DMS153 treated with DMSO at 0.1 percent for 48 hours (cell line): ENCODE data around the gene CNN2.

Experiments used
- DNase-seq: peaks from one replicate; lab custom pipeline; 2025; ENCODE audit not compliant: unreplicated experiment; lab: John Stamatoyannopoulos, UW

Gene CNN2

DNA sequence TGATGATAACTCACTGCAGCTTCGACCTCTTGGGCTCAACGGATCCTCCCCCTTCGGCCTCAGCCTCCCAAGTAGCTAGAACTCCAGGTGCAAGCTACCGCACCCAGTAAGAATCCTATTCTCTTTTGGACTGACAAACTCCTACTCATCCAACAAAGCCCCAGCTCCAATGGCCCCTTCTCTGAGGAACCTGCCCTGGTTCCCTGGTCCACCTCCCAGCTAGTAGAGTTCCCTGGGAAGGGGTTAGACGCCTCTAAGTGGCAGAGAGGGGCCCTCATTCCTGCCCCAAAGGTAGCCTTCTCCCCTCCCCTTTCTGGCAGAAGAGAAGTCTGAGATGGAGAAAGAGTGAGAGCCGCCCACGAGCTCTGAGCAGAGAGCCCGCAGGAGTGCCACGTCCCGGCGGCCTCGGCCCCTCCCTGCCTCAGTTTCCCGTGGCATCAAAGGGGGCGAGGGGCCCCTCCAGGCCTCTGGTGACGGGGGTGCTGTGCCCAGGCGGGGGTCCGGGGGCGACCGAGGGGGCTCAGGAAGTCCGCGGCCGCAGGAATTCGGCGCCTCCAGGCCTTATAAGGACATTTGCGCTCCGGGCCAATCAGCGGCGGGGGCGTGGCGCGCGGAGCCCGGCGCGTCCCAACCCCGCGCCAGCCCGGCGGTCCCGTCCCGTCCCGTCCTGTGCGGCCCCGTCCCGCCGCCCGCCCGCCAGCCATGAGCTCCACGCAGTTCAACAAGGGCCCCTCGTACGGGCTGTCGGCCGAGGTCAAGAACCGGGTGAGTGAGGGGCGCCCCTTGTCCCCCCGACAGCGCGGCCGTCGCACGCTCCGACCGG is at the start of gene CNN2:
CNN2 (plus strand) TSS at position 649 of the 823 bp plus-strand sequence; CDS start at position 703, 54 bp downstream.
- DNase-seq: no peak

DNA sequence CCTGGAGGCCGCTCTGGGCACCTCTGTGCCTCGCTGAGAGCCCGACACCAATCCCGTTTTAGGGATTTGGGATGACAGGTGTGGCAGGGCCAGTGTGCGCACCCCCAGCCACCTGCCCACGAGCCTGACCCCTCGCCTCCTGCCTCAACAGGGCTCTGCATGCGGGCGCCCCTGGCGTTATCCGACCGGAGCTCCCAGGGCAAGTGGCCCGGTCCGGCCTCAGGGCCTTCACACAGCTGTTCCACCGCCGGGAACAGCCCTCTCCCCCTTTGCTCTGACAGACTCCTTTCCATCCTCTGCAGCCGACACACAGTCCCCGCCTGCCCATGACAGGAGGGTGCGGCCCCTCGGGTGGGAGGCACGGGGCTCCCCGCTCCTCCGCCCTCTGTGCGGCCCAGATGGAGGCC is 49.3 kb upstream of the CNN2 start:
- no peak for DNase-seq

DNA sequence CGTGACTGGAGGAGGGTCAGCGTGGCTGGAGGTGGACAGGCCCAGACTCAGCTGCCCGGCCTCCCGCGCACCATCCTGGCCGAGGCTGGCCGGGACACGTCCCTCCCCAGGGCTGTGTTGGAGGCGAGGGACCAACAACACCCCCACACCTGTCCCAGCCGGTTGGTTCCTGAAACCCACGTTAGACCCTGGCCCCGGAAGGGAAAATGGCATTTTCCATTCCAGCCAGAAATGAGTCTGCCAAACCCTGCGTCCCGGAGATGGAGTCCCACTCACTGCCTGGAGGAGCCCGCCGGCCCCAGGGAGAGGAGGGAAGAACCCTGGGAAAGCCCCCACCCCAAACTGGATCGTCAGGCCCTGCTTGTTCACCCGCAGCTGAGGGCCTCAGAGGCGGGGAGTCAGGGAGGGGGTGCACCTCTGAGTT is 47.1 kb upstream of the CNN2 start:
- no peak for DNase-seq

DNA sequence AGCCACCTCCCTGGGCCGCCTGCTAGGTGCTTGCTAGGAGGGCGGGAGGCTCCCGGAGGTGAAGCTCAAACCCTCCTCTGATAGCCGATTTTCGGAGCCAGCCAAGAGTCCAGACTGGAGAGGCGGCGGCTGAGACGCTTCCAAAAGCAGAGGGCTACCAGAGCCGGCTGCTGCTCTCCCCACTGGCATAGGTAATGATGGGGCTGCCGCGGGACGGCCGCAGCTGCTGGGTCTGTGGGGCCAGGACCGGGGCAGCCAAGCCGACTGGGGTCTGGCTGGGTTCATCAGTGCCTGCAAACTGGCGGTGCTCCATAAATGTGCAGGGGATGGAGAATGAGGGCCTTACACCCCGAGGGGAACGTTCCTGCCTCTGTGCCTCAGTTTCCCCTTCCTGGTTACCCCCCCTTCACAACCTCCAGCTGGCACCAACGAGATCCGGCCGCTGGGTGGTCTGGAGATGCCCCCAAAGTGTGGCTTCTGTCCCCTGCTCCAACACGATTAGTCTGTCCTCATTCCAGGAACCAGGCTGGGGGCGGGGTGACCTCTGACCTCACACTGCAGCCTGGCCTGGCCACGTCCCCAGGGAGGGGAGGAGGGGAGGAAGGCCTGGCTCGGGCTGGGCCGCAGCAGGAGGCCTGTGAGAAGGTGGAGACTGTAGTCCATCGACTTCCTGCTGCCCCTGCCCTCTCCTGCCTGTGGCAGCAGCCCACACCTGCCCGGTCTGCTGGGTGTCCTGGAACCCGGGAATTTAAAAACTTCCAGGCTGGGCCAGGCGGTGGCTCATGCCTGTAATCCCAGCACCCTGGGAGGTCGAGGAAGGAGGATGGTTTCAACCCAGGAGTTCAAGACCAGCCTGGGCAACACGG is 46.0 kb upstream of the CNN2 start:
- no peak for DNase-seq

DNA sequence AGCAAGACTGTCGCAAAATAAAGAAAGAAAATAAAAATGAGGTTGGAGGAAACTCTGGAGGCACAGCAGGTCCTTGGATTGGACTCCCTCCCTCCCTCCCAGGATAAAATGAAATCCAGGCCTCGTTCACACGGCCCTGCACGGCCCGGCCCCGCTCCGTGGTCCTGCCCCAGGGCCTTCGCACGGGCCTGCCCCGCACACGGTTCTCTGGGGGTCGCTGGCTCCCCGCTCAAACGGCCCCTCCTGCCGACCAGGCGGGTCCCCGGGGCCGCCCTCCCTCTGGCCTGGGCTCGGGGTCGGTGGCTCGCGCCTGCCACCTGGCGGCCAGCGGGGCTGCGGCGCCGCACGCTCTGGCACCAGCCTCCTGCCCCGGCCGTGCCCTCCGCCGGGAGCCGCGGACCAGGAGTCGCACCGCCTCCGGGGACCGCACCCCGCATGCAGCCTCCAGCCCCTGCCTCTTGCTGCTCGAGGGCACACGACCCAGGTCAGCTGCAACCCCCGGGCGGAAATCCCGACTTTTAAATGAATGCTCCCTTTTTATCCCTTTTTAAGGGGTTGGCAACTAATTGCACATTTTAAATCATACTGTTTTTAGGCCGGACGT is 43.7 kb upstream of the CNN2 start:
- no peak for DNase-seq

DNA sequence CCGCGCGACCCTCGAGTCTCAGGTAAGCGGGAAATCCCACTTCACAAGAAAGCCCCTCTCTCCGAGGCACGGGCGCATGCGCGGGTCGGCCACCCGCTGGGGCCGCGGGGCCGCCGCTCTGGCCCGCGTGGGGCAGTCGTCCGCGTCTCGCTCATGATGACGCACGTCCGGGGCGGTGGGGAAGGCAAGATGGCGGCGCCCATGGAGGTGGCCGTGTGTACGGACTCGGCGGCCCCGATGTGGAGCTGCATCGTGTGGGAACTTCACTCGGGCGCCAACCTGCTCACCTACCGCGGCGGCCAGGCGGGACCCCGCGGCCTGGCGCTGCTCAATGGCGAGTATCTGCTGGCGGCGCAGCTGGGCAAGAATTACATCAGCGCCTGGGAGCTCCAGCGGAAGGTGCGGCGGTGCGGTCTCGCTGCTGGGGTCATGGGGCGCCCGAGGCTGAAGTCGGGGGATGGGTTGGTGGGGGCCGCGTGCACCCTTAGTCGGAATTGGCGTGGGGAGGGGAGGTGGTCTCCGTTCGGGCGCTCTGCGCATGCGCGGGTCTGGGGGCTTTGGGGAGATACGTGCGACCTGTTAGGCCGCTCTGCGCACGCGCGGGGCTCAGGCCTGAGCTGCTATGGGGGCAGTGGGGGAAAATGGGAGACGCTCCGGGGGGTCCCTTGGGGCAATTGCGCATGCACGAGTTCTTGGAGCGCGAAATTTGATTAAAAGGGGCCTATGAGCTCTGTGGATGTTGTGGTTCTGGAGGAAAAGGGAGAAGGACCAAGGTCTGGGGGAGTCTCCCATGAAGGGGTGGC is 42.0 kb upstream of the CNN2 start, which contains the start of gene WDR18:
WDR18 (plus strand) TSS at position 181 of the 803 bp plus-strand sequence; CDS start at position 190, 9 bp downstream.
- DNase-seq: no peak

DNA sequence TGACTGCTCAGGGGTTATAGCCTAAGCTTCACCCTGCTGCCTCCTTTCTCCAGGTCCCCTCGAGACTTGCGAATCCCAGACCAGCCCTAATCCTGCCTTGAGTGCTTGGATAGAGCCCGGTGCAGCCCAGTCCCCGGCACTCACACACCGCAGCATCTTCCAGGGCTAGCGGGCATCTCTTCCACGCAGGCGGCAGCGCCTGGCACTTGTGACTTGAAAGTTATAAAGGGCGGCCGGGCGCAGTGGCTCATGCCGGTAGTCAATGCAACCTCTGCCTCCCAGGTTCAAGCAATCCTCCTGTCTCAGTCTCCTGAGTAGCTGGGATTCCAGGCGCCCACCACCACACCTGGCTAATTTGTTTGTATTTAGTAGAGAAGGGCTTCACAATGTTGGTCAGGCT is 40.3 kb upstream of the CNN2 start:
- no peak for DNase-seq

DNA sequence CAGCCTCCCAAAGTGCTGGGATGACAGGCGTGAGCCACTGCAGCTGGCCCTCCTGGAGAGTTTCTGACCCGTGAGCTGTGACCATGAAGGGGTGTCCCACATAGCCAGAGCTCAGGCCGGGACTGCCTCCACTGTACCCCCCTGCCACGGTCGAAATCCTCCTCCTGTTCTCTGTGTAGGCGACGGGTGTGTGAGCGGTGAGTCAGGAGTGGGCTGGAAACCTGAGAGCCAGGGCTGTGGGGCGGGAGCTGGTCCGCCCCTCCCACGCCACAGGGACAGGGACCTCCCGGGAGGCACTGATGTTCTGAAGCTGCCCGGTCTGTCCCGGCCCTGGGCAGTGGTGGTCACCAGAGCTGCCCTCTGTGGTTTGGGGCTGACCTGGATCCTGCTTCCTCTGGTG is 38.3 kb upstream of the CNN2 start:
- DNase-seq: no peak

DNA sequence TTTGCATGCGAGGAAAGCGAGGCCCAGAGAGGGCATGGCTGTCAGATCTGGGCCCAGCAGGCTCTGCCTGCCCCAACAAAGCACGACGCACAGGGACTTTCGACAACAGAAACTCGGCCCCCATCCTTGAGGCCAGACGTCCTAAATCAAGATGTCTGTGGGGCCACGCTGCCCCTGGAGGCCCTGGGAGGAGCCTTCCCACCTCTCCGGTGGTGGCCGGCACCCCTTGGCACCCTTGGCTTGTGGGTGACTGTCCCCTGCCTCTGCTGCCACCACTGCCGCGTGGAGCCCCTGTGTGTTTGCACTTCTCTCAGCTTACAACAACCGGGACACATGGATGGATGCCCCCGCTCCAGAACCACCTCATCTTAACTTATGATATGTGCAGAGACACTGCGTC is 37.9 kb upstream of the CNN2 start:
- no peak for DNase-seq

DNA sequence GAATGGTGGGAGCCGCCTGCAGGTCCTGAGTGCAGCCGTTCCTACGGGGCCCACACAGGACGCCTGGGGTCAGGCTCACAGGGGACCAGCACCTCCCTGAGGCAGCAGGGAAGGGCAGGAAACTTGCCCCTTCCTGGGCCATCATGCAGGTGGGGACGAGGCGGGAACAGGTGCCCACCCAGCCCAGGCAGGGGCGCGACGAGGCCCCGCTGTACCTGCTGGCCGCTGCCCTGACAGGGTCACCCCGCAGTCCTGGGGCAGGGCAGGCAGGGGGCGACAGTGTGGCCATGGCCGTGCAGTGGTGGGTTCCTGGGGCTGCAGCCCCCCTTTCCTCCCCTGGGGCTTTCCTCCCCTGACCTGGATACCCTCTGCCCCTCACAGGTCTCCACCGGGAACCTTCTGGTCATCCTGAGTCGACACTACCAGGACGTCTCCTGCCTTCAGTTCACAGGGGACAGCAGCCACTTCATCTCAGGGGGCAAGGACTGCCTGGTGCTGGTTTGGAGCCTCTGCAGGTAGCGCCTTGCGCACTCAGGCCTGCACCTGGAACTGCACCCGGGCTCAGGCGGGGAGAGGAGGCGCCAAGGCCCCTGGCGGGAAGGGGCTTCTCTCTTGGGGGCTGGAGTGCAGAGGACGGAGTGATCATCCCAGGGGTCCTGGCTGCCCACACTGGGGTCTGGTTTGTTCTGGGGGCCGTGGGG is 36.9 kb upstream of the CNN2 start:
- no peak for DNase-seq

DNA sequence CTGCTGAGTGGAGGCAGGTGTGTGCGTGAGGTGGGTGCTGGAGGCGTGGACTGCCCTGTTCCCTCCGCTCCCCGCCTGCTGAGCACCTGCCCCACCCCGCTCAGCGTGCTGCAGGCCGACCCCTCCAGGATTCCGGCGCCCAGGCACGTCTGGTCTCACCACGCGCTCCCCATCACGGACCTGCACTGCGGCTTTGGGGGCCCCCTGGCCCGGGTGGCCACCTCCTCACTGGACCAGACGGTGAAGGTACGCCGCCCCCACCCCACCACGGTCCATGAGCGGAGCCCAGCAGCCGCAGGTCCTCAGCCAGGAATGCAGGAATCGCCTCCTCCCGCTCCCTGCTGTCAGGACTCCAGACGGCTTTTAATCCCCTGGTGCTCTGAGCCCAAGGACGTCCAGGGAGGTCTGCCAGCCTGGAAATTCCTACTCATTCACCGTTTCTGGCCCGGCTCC is 36.3 kb upstream of the CNN2 start:
- no peak for DNase-seq

DNA sequence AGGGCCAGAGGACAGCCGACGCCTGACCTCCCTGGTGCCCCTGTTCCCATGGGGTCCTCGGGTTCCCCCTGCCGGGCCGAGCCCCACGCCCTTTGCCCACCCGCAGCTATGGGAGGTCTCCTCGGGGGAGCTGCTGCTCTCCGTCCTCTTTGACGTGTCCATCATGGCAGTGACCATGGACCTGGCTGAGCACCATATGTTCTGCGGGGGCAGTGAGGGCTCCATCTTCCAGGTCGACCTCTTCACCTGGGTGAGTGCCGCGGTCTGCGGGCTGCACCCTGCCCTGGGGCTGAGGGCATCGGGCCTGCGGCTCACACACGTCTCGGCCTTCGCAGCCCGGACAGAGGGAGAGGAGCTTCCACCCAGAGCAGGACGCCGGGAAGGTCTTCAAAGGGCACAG is 35.7 kb upstream of the CNN2 start:
- no peak for DNase-seq

DNA sequence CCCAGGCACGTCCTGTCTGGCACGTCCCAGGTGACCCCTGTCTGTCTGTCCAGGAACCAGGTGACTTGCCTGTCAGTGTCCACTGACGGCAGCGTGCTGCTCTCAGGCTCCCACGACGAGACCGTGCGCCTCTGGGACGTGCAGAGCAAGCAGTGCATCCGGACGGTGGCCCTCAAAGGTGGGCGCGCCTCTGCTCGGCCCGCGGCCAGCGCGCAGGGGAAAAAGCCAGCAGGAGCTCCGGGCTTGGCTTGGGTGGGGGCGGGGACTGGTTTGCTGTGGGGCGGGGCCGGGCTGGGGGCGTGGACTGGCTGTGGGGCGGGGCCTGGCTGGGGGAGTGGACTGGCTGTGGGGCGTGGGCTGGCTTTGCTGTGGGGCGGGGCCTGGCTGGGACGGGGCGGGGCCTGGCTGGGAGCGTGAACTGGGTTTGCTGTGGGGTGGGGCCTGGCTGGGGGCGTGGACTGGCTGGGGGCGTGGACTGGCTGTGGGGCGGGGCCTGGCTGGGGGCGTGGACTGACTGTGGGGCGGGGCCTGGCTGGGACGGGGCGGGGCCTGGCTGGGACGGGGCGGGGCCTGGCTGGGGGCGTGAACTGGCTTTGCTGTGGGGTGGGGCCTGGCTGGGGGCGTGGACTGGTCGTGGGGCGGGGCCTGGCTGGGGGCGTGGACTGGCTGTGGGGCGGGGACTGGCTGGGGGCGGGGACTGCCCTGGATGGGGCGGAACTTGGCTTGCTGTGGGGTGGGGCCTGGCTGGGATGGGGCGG is 35.1 kb upstream of the CNN2 start:
- DNase-seq: no peak

DNA sequence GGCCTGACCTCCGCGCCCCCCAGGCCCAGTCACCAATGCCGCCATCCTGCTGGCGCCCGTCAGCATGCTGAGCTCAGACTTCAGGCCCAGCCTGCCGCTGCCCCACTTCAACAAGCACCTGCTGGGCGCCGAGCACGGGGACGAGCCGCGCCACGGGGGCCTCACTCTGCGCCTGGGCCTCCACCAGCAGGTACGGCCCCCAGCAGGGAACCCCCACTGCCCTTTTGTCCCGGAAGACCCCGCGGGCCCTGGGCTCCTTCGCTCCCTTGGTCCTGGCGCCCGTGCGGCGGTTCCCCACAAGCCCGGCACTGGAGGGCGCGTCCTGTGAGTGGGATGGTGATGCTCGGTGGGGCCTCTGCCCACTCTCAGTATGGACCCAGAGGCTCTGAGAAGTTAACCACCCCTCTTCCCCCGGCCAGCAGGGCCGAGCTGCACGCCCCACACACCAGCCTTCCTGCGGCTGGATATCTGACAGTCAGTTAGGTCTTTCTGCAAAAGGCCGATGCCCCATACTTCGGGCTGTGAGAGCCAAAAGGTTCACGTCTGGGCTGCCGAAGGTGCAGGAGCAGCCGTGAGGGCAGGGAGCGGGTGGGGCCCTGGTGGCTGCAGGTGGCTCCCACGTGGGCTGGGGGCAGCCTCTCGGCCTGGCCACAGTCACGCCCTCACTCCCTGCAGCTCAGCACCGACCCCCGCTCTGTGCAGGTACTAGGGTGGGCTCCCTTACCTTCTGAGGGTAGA is 34.3 kb upstream of the CNN2 start:
- no peak for DNase-seq

DNA sequence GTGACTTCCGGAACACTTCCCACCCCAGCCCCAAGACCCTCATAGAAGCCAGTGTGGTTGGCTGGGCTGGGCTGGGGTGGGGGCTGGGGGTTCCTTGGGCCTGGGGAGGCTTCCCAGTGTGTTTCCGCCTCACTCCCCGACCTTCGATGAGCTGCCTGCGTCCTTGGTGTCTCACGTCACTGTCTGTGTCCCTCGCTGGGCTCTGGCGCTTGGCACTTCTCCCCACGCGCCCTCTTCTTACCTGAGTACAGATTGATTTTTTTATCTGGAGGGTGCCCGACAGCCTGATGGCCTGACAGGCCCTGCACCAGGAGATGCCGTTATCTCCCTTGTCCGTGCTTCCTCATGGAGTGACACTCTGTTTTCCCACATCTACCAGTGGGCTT is 33.7 kb upstream of the CNN2 start:
- DNase-seq: no peak

DNA sequence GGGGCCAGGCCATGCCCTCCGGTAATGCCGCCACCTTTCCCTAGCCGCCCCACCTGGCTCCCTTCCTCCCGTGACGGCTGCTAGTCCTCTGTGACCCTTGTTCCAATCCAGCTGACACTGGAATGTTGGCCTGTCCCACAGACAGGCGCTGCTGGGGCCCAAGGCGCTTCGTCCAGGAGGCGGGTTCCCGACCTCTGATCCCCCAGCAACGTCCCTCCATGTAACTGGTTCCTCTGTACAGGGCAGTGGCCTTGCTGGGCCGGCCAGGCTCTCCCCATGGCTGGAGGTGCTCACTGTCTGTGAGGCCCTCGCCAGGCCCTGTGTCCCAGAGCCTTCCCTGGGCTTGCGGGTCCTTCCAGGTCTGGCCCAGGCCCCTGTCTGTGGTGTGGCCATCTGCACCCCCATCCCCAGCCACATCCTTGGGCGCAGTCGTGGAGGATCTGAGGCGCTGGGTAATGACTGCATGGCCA is 33.0 kb upstream of the CNN2 start:
- no peak for DNase-seq

DNA sequence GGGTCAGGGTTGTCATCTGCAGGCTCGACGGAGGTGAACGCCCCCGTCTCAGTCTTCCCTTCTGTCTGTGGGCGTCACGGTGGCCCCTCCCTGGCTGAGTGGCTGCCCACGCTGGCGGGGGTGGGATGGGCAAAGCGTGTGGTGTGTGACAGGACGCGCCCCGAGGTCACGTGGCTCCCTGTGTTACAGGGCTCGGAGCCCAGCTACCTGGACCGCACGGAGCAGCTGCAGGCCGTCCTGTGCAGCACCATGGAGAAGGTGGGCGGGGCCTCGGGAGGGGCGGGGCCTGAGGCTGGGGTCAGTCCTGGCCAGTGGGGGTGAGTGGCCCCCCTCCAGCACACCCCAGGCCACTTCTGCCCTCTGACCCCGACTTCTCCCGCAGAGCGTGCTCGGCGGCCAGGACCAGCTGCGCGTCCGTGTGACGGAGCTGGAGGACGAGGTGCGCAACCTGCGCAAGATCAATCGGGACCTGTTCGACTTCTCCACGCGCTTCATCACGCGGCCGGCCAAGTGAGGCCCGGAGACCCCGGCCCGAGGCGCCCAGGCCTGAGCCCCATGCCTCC is 32.5 kb upstream of the CNN2 start:
- no peak for DNase-seq

DNA sequence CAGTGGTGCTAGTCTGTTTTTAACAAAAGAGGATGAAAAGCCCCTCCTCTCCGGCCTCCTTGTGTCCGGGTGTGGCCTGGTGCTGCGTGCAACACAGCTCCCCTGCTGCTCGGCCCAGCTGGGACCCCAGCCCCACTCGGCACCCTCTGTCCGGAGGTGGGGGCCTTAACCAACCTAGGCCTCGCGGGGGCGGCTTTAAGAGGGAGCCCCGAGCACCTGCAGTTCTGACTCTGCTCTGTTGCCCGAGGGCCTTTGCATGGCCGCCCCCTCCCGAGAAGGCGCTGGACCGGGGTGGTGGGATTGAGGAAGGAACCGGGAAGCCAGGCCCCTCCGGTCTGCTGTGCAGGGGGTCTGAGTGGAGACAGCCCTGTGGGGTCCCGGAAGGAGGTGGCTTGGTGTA is 31.9 kb upstream of the CNN2 start:
- no peak for DNase-seq
